Head of caudate nucleus (tissue), 42 donors: ENCODE results near the gene TGFB1.

Experiments
- DNase-seq, 42 donors: peaks; one replicate each; pipeline versions ENCODE4 v3.0.0 to v3.0.0-alpha.2; 2020 to 2021; ENCODE audit warnings: mixed read lengths in 7 of 42
- intact Hi-C: fragments of 100-400 bp; cut with DNase I; formaldehyde crosslinking; loops from one replicate; pipeline ENCODE4 v1.15.0; 2022

The TGFB1 gene

GRCh38 chr19:41310033-41310831 lies 43.5 kb downstream of the TGFB1 start, which contains the start of gene CCDC97:
CCDC97 (plus strand) TSS chr19:41310172; CDS start chr19:41310311, 139 bp downstream.
- intact Hi-C loops: no loop called here
- peak; percentile 67 to 94 (median 88) for DNase-seq

DNA sequence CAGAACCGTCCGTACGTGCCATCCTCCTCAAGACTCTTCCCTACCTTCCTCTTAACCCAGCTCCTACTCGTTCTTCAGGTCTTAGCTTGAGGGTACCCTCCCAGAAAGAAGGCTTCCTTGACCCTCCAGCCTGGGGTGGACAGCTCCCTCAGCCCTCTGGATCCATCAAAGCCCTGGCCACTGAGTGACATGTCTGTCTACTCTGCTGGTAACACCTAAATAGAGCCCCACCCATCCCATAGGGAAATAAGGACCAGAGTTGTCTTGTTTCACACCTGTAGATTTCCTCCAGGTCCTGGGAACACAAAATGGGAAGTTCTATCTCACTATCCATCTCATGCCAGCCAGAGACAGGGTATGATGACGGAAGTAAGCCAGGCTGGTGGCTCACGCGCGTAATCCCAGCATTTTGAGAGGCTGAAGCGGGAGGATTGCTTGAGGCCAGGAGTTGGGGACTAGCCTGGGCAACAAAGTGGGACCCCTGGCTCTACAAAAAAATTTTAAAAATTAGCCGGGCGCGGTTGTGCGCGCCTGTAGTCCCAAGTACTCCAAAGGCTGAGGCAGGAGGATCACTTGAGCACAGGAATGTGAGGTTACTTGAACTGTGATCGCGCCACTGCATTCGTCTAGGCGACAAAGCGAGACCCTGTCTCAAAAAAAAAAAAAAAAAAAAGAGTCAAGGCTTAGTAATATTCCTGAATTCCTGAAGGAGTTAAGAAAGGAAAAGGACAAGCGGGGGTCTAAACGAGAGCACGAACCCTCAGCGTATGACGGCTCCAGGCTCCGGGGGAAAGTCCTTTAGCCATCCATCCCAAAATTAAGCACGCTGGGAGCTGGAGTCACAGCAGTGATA lies 44.3 kb downstream of the TGFB1 start:
- intact Hi-C loops: loop anchor here (2.0 kb wide), 1 partner anchor 45 kb away; the partner anchor contains the start of gene HNRNPUL1
- peak in 7 of 42 donors; percentile 27 to 61 (median 41) for DNase-seq

GRCh38 chr19:41308450-41309179 lies 45.1 kb downstream of the TGFB1 start:
- intact Hi-C loops: loop anchor here (2.0 kb wide), 1 partner anchor 44 kb away; the partner anchor contains the start of gene HNRNPUL1

GRCh38 chr19:41307954-41308449 lies 45.7 kb downstream of the TGFB1 start:
- intact Hi-C loops: loop anchor here (2.0 kb wide), 1 partner anchor 43 kb away; the partner anchor contains the start of gene HNRNPUL1
- DNase-seq: no peak

More at GRCh38 chr19:41308450-41309179, 45.1 kb downstream of the TGFB1 start:
- peak; percentile 53 to 97 (median 92) for DNase-seq

GRCh38 chr19:41307090-41307875 lies 46.4 kb downstream of the TGFB1 start:
- intact Hi-C loops: no loop called here
- no peak for DNase-seq

DNA sequence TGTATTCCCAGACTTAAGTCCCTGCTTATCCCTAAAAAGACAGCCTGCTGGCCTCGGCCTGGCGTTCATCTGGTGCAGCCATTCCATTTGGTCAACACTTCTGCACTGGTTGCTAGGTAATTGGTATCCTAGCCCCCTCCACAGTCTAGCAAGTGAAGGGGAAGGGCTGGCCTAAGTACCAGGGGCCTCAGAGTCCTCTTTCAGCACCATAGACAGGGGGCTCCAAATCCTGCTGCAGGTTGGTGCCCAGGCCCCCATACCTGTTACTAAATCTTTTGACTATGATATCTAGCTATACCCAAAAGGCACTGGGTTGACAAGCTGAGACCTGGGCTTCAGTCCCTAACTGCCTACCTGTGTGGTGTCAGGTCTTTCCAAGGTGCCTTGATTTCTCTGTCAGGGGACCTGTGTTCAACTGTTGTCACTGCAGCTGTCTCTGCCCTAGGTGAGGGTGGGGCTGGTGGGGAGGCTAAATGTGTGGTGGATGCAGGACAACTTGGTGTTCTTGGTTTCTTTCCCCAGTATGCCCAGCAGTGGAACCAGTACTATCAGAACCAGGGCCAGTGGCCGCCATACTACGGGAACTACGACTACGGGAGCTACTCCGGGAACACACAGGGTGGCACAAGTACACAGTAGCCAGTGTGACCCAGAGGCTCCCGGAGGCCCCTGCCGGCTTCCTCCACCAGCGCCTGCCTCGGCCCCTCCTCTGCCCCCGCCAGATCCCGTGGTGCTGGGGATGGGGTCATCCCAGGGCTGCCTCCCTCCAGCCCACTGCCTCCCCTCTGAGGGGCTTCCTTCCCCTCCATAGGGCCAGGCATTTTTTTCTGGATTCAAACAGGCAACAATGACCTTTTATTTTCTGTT lies 47.6 kb downstream of the TGFB1 start:
- DNase-seq: no peak
- intact Hi-C loops: no loop called here

- intact Hi-C loops: no loop called here
- DNase-seq: no peak
Observed at GRCh38 chr19:41304706-41305483, 48.8 kb downstream of the TGFB1 start.

DNA sequence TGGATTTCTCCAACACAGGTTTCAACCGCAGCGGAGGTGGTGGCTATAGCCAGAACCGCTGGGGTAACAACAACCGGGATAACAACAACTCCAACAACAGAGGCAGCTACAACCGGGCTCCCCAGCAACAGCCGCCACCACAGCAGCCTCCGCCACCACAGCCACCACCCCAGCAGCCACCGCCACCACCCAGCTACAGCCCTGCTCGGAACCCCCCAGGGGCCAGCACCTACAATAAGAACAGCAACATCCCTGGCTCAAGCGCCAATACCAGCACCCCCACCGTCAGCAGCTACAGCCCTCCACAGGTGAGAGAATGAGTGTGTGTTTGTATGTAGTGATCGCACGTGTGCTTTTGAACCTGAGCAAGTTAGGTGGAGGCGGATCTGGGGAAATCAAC lies 49.8 kb downstream of the TGFB1 start:
- intact Hi-C loops: no loop called here
- DNase-seq: no peak

DNA sequence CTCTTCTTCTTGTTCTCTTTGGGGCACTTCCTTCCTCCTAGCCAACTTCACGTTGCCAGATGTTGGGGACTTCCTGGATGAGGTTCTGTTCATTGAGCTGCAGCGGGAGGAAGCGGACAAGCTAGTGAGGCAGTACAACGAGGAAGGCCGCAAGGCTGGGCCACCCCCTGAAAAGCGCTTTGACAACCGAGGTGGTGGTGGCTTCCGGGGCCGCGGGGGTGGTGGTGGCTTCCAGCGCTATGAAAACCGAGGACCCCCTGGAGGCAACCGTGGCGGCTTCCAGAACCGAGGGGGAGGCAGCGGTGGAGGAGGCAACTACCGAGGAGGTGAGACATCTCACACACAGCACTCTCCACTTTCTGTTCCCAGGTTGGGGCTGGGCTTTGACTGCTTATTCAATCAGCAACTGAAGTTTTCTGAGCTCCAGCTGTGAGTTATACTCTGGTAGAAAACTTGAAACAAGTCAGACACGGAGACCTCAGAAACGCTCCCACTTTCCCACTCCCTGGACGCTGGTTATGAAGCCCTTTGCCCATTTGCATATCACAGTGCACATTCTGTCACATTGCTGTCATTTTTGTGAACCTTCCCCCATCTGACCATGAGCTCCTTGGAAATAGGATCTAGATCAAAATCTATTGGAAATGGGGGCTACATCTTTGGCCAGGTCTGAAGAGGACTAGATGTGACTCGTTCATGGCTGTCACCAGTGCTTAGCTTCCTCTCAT lies 50.9 kb downstream of the TGFB1 start:
- intact Hi-C loops: no loop called here
- no peak for DNase-seq

- intact Hi-C loops: no loop called here
- DNase-seq: no peak
Observed at GRCh38 chr19:41300555-41300954, 53.2 kb downstream of the TGFB1 start.

- DNase-seq: peak in 15 of 42 donors; percentile 17 to 76 (median 44)
- intact Hi-C loops: no loop called here
Observed at GRCh38 chr19:41299755-41300089, 54.0 kb downstream of the TGFB1 start.

DNA sequence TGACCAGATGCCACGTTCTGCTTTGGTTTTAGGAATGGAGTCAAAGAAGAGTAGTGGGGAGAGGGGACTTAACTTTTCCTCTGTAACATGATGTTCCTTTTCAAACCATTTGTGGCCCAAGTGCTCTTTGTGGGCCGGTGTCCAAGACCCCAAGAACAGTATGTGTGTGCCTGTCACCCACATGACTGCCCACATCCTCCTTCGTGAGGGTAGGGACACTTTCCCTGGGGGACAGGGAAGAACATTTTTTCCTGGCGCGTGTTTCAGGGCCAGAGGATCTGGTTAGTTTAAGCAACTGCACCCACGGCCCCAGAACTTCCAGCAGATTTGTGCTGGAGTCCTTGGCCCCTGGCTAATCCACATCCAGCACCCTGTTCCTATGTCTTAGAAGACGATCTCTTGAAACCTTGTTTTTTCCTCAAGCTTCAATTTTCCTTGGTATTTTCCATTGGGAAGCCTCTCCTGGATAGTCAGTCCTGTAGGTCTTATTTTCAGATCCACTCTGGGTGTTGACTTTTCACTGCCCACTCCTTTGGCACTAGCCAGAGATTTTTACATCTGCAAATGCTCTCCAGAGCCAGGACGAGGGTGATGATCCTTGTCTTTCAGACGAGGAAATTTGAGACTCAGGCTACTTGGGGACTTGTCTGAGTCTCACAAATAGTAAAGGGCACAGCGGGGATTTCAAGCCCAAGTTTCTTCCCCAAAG lies 54.5 kb downstream of the TGFB1 start:
- intact Hi-C loops: no loop called here
- peak in 11 of 42 donors; percentile 23 to 59 (median 44) for DNase-seq

DNA sequence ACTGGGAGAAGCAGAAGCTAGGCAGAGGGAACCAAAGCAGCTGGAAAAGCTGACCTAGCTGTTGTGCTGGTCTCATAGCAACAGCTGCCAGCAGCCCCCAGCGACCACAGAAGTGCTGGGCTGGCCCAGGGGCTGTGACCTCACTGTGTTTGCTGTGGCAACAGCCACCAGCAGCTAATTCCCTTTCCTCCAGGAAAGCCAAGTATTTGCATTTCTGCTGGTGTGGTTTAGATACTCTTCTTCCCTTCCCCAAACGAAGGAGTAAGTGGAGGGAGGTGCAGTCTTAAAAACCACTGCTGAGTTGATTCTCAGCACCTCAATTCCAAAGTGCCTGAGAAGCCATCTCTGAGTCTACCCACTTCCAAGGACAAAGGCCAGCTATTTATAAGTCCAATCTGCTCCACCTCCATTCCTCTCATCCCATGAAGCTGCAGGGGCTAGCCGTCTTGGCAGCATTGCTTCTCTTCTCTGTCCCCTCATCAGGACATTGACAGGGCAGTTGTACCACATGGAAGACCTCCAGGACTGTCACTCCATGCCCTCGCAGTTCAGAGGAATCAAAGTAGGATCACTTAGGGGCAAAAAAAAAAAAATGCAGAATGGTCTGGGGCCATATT lies 55.3 kb downstream of the TGFB1 start:
- intact Hi-C loops: no loop called here

GRCh38 chr19:41297628-41298347 lies 55.9 kb downstream of the TGFB1 start:
- intact Hi-C loops: no loop called here
- DNase-seq: peak in 4 of 42 donors; percentile 12 to 47 (median 34)

More for the DNA sequence above, 55.3 kb downstream of the TGFB1 start:
- peak in 26 of 42 donors; percentile 16 to 69 (median 40) for DNase-seq
